ENCODE results near the gene CGA.

Gene CGA

DNA sequence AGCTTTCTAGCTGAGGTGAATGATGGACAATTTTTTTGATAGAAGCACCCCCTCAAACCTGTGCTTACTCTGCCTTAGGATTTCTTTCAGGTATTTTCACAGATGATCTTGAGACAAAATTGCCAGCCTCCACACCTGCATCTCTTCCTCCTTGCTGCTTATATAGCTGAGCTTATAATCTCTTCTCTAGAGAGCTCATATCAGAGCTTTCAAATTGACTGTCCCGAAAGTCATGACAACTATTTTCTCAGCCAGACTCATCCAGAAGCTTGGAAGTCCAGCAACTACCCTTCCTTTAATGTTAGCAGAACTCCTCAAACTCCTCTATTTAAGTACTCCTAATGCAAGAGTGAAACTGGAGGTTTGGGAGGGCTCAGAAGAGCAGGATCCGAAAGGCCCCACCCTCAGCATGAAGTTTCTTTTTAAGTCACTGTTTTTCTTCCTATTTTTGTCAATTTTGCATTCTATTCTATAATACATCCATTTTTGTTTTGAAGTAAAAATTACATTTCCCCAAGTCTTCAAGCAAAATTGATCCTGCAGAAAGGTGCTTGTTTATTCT is 12.7 kb downstream of the CGA start:
- DNase-seq: no peak

DNA sequence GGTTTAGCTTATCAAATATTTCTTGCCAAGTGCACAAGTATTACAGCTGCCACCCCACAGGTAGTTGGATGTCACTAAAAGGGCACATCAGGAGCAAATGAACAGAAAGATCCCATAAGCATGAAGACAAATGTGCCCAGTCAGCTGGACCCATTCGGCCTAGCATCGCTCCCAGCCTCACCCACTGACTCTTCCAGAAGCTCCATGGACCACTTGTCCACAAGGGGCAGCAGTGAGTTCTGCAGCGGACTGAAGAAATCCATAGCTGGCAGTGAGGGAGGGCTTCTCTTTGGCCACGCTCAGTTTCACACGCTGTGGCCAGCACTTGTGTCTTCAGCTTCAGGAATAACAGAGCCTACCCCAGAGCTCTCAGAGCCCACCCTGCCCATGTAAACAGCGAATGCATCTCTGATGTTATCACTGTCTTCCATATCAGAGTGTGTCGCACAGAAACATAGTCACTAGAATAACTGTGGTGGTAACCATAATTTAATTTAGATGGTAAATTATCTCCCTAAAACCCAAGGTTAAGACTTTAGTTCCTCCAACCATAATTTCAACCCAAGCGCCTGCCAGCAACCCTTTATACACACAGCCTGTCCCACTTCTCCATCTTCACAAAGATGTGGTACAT is 15.8 kb downstream of the CGA start:
- peak; percentile 44 for DNase-seq

DNA sequence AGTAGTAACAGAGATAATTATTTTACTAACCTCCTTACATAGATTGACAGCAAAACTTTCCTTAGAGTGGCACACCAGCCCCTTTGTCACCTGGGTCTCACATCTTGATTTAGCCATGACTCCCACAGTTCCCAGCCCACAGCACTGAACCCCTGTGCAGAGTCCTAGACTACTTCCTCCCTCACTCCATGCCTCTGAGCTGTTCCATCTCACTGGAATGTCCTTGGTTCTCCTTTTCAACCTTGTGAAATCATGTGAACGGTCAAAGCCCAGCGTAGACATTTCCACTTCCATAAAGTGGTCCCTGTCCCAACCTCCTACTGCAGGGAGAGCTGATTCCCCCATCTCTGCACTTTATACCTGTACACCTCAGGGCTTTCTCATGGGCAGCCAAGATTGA is 19.7 kb downstream of the CGA start:
- no peak for DNase-seq

DNA sequence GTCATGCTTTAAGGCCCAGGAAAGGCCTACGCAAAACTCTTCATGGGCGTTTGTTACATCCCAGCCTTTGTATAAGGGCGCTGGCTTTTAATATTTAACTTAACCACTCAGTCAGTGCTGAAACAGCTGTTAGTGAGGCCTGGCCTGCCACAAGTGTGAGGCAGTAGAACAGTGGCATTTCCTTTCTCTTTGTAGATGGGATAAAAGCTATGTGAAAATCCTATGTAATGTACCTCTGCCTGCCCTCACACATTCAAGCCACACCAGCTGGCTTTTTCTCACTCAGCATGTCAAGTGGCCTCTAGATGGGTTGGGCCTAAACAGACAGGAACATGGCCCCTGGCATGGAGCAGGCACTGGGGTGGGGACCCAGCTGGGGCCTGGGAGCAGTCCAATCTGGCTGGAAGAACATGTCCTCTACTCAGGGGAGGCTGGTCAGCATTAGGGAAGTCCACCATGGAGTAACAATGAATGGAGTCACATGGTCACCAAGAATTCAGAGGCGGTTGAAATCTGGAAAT is 20.7 kb downstream of the CGA start:
- no peak for DNase-seq

DNA sequence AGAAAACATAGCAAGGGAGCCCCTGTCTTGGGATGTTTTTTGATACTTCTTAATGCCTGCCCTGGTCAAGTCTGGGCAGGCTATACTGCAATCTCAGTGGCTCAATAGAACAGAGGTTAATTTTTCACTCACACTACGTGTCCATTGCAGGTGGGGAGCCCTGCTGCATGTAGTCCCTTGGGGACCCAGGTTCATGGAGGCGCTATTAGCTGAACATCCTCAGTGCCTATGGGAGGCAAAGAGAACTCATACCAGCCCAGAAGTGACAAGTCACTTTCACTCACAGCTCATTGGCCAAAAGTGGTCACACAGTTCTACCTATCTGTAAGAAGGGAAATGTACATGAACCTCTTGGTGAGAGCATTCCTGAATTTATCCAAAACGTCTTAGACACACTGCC is 23.2 kb downstream of the CGA start:
- no peak for DNase-seq

DNA sequence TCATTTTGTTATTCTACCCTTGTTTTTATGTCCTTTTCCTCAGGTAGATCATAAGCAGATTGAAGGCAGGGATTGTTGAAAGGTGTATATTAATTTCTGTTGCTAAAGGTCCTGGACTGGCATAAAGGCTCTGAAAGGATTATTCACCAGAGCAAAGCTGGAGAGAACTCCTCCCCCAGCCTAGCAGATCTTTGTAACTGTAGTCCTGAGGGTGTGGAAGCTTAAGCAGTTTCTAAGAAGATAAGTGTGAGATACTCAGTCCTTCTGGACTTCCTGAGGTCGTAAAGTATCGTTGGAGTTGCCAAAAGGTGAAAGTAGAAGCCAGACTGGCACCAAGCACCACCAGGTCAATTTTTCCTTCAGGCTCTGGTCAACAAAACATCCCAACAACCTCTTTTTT is 24.2 kb downstream of the CGA start:
- no peak for DNase-seq

DNA sequence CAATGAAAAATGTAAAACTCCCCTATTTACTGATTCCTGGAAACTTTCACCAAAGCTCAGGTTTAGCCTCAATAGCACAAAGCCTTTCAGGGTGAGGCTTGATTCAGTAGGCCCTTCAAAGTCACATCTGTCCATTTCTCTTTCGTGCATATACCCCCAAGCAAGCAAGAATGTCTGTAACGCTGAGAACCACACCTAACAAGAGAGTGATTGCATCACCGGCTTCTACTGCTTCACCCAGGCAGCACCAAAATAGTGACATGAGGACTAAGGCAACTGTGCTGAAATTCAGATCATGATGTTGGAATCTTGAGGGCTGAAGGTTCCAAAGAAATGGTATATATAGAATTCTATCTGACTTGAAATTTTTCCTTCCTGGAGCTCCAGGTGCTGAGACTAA is 26.1 kb downstream of the CGA start:
- no peak for DNase-seq

DNA sequence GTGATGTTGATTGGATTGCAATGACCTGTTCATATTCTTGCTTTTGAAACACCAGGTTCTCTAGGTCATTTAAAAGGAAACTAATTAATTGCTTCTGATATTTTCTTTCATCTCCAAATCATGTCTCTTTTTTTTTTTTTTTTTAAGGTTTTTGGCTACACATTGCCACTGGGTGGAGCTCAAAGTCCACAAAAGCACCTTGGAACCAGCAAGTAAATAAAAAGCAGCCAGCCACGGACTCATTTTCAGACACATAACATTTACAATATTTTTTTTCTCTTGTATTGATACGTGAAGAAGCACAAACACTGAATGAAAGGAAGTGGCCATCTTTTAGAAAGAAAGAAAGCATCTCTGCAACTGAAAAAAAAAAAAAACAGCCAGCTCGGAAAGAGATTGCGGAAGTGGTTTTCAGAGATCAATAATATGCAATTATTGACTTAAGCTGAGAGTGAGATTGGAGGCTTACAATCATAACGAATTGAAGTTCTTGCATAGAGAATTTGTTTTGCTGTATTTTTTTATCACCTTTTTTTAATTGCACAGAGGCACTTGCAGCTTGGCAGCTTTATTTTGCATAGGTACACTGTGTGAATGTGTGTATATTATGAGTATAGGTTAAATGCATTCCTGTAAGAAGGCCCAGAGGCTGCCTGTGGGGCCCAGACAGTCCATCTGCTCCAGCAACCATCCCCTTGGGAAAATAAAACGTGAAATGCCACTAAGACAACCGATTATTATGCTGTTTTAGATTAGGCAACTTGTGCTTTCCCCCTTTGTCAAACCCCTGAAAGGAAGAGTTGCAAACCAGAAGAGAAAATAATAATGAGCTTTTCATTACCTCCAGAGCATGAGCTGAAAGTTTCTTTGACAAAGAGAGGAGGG is 28.2 kb downstream of the CGA start:
- DNase-seq: peak; percentile 60

DNA sequence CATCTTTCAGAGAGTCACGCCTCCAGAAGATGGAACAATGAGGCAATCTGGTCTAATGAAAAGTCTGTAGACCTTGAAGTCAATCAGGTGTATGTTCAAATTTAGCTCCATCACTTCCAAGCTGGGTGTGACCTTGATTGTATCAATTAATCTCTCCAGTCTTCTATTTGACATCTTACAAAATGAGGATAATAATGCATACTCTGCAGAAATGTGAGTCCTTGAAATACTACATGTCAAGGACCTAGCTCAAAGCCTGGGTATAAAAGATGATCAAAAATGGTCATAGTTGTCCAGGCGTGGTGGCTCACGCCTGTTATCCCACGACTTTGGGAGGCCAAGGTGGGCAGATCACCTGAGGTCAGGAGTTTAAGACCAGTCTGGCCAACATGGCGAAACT is 29.8 kb downstream of the CGA start:
- no peak for DNase-seq

DNA sequence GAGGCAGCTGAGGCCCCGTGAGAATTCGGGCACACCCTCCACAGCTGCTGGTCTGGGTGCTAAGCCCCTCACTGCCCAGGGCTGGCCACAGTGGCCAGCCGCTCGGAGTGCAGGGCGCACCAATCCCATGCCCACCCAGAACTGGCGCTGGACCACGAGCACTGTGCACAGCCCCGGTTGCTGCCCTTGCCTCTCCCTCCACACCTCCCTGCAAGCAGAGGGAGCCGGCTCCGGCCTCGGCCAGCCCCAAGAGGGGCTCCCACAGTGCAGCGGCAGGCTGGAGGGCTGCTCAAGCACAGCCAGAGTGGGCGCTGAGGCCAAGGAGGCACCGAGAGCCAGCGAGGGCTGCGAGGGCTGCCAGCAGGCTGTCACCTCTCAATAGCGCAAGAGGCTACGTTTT is 35.0 kb downstream of the CGA start:
- DNase-seq: no peak

DNA sequence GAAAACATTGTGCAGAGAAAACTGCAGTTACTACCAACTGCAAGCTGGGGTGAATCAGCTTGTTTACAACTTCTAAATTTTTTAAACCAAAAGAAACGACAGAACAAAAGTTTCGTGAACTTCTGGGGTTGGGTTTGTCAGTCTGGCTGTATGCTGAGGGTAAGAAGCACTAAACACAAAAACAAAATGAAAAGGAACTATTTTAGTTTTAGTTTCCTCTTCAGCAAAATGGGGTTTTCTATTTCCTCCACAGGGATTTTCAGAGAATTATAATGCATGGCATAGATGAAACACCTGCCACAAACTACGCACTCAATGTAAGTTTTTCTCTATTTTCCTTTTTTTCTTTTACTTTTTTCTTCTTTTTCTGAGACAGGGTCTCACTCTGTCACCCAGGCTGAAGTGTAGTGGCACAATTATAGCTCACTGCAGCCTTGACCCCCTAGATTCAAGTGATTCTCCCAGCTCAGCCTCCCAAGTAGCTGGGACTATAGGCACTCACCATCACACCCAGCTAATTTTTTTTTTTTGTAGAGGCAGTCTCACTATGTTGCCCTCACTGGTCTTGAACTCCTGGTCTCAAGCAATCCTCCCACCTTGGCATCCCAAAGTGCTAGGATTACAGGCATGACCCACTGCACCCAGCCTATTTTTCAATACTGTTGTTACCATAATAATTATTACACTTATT is 40.6 kb downstream of the CGA start:
- DNase-seq: no peak

DNA sequence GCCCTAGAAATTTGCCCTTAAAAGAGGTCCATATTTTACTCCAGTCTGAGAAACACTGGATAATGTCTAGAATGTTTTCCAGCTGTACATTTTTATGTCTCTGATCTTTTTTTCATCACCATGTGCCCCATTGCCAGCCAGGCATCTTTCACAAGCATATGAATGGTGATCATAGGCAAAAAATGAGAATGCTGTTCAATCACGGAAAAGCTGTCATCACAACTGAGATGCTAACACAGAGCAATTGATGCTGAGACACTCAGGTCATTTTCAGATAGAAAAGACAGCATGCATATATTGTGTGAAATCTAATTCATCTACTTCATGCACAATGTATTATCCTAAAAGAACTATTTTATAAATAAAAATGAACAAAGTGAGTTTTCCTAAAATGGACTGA is 41.6 kb downstream of the CGA start:
- DNase-seq: no peak

DNA sequence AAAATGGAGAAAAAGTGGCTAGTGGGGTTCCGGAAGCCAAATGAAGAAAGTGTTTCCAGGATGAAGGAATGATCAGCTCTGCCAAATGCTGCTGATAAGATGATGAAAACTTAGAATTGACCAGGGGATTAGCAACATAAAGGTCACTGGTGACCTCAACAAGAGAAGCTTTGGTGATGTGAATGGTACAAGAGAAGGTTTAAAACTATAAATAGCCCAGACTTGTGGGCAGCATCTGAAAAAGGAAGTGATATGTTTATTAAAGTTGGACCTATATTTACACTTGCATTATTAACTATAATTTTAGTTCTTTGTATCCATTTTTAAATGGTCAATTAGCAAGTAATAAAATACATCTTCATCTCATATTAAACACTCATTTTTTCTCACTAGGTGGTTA is 45.1 kb downstream of the CGA start:
- DNase-seq: no peak

DNA sequence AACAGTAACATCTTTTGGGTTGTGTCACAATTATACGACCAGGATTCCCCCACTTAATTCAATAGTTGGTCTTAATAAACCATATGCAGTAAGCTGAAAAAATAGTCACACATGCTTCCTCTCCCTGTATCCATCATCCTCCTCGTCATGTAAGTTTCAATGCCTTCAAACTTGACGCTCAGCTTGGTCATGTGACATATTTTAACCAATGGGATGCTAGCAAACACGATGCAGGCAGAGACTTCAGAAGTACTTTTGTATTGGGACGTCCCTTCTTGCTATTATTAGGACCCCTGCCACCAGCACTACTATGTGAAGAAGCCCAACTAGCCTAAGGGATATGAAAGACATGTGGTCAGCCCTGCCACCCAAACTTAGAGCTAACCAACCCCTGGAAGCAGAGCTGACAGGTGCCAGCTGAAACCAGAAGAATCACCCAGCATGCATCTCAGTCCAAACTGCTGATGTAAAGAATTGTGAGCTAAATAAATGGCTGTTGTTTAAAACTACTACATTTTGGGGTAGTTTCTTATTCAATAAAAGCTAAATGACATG is 49.3 kb downstream of the CGA start:
- DNase-seq: no peak

DNA sequence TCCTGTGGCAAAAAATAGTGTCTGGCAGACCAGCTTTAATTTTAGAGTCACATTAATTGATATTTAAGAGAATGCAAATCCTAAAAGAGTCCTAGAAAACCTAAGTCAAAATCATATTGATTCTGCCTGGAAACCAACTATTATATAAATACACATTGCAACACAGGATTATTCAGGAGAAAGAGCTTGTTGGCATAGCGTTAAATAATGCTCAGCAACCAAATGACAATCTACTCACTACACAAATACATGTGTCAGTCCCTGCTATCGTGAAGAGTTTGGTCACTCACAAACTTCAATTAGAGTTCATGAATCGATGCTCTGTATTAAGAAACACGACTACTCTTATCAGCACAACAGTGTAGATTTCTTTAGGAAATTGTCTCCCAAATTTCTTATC is 54.2 kb downstream of the CGA start:
- no peak for DNase-seq
